K562 (cell line): ENCODE measurements around the gene DYNLL1. TPM values are rescaled to one million over a fixed set of nuclear protein-coding genes. Genes with fewer than 3 reads are reported as not detected.

ENCODE experiments used
- C11orf30 ChIP-seq: fragments of 450-650 bp; IDR thresholded peaks from 2 replicates; pipeline ENCODE4 v1.6.1; 2016; ENCODE audit warnings: low read depth, mild to moderate bottlenecking
- CBFB ChIP-seq: sonication (generic); formaldehyde crosslinking; IDR thresholded peaks from 2 replicates; pipeline ENCODE4 v1.4.0; 2020; ENCODE audit warnings: mild to moderate bottlenecking, missing genetic modification reagents
- CEBPG ChIP-seq, 3 experiments: fragments of 200-800 bp in 1 of 3; sonication (Bioruptor generic) in 1 of 3; sonication (generic) in 1 of 3; formaldehyde crosslinking in 1 of 3; IDR thresholded peaks in 2 of 3; conservative IDR thresholded peaks in 1 of 3; 2 replicates each; pipeline versions ENCODE4 v1.6.1 to v1.8.0; 2016 to 2022; ENCODE audit warnings: missing compliant biosample characterization in 2 of 3, missing genetic modification characterization in 2 of 3, mild to moderate bottlenecking in 1 of 3, missing genetic modification reagents in 1 of 3
- GABPA ChIP-seq: fragments of 200-800 bp; sonication (Bioruptor generic); conservative IDR thresholded peaks from 2 replicates; pipeline ENCODE4 v1.6.1; 2016; ENCODE audit warnings: low read depth, missing genetic modification characterization, missing compliant biosample characterization
- JUND ChIP-seq, 2 experiments: IDR thresholded peaks; 2 replicates in 1 of 2; 3 replicates in 1 of 2; pipeline ENCODE4 v1.6.1; 2011; ENCODE audit warnings: borderline replicate concordance in 2 of 2, low read depth in 2 of 2, low read length in 2 of 2, improper control_type of control experiment in 1 of 2, missing biosample characterization in 1 of 2, missing genetic modification characterization in 1 of 2, missing genetic modification reagents in 1 of 2
- PATZ1 ChIP-seq: fragments of 250-450 bp; sonication (Bioruptor Pico); IDR thresholded peaks from 2 replicates; pipeline ENCODE4 v1.5.0; 2020; ENCODE audit warnings: mild to moderate bottlenecking, borderline replicate concordance
- PBX2 ChIP-seq, 2 experiments: IDR thresholded peaks in 1 of 2; conservative IDR thresholded peaks in 1 of 2; 2 replicates each; pipeline ENCODE4 v1.6.1; 2016; ENCODE audit warnings: low read depth in 2 of 2, mild to moderate bottlenecking in 1 of 2, missing compliant biosample characterization in 1 of 2, missing genetic modification characterization in 1 of 2, moderate library complexity in 1 of 2
- SNRNP70 ChIP-seq: fragments of 200-400 bp; formaldehyde crosslinking; optimal IDR thresholded peaks from 2 replicates; pipeline ENCODE3; 2017; ENCODE audit warnings: low read depth, low read length
- SOX6 ChIP-seq: fragments of 450-650 bp; IDR thresholded peaks from 2 replicates; pipeline ENCODE4 v1.6.1; 2014; ENCODE audit warnings: mild to moderate bottlenecking
- UBTF ChIP-seq, 2 experiments: IDR thresholded peaks; 2 replicates each; pipeline ENCODE4 v1.6.1; 2012; ENCODE audit warnings: improper control_type of control experiment in 2 of 2, low read depth in 2 of 2, low read length in 2 of 2, borderline replicate concordance in 1 of 2
- ZNF277 ChIP-seq: fragments of 250-450 bp; sonication (Bioruptor Pico); IDR thresholded peaks from 2 replicates; pipeline ENCODE4 v1.8.0; 2022; ENCODE audit warnings: inconsistent platforms, mild to moderate bottlenecking, moderate library complexity, borderline replicate concordance
- ZNF395 ChIP-seq: fragments of 200-800 bp; sonication (Bioruptor generic); IDR thresholded peaks from 2 replicates; pipeline ENCODE4 v1.6.1; 2017; ENCODE audit warnings: missing genetic modification characterization, missing compliant biosample characterization
- ZNF695 ChIP-seq: fragments of 450-650 bp; formaldehyde crosslinking; IDR thresholded peaks from 2 replicates; pipeline ENCODE4 v1.4.0; 2020; ENCODE audit warnings: mild to moderate bottlenecking, moderate library complexity
- ZNF79 ChIP-seq: fragments of 250-450 bp; sonication (Bioruptor Pico); IDR thresholded peaks from 2 replicates; pipeline ENCODE4 v1.4.0; 2020; ENCODE audit warnings: low read depth, mild to moderate bottlenecking, moderate library complexity
- polyA plus RNA-seq, 8 experiments: library from polyadenylated mRNA; depleted of rRNA in 4 of 8; stranded (reverse) in 5 of 8; unstranded in 3 of 8; fragments of >200 nt; fragmentation: Nextera tagmentation in 2 of 8; fragmentation: Illumina TruSeq in 1 of 8; extraction: Ambion mirVana in 2 of 8; extraction: Trizol in 1 of 8; gene quantifications; 2 replicates each; pipeline versions ENCODE4 v1.2.1 to v1.2.3, GENCODE V29; 2011 to 2014; ENCODE audit warnings: inconsistent platforms in 1 of 8, missing spikeins in 1 of 8
- total RNA-seq, 7 experiments: library from RNA; depleted of rRNA in 6 of 7; stranded (reverse); fragments of >200 nt in 6 of 7; fragmentation: Illumina TruSeq in 2 of 7; extraction: Trizol in 2 of 7; gene quantifications; 2 replicates each; pipeline versions ENCODE4 v1.2.1 to v1.2.3, GENCODE V29; 2011 to 2021; ENCODE audit warnings: low replicate concordance in 1 of 7

Gene DYNLL1
- total and polyA plus RNA-seq, 9 of the 15 experiments (the other 6 are each of a cell fraction or from before 2014, with no cell fraction given), result 303 to 1,112 (median 468) TPM

GRCh38 chr12:120489018-120489417 lies 6.9 kb upstream of the DYNLL1 start (continued):
- peak; percentile 34; the same call in 1 of the 2 replicates for TF ChIP-seq C11orf30
- no peak for TF ChIP-seq ZNF395 (CRISPR knock-in tag)
- TF ChIP-seq SOX6, result peak; percentile 12; the same call in 1 of the 2 replicates
- no peak for TF ChIP-seq ZNF79
- no peak for TF ChIP-seq PATZ1 (CRISPR knock-in tag)
- TF ChIP-seq SNRNP70, result no peak
- TF ChIP-seq GABPA (tag), result no peak
- TF ChIP-seq CBFB (CRISPR knock-in tag), result no peak
- no peak for TF ChIP-seq UBTF (IDR thresholded peaks at IDR 0.05; ENCODE audit: borderline replicate concordance in 1 of 2, low read depth in 2 of 2, low read length in 2 of 2)
- TF ChIP-seq ZNF277, result no peak
- peak; percentile 79 for TF ChIP-seq JUND (IDR thresholded peaks at IDR 0.05; ENCODE audit: borderline replicate concordance, low read depth, low read length)
- TF ChIP-seq JUND (tag; IDR thresholded peaks at IDR 0.05; ENCODE audit: borderline replicate concordance, low read depth, low read length), result peak; percentile 71; the same call in 2 of the 3 replicates
- no peak for TF ChIP-seq PBX2 (CRISPR knock-in tag; IDR thresholded peaks at IDR 0.05; ENCODE audit: low read depth)
- TF ChIP-seq PBX2 (tag; conservative IDR thresholded peaks at IDR 0.05; ENCODE audit: low read depth), result peak; percentile 84
- no peak for TF ChIP-seq ZNF695 (CRISPR knock-in tag)
- no peak for TF ChIP-seq CEBPG (CRISPR knock-in tag; IDR thresholded peaks at IDR 0.05)
- TF ChIP-seq CEBPG (tag; conservative IDR thresholded peaks at IDR 0.05 in 1 of 2, IDR thresholded peaks at IDR 0.05 in 1 of 2), result no peak
